ENCODE results near the gene PARD3. TPM values are rescaled to one million over a fixed set of nuclear protein-coding genes. Genes with fewer than 3 reads are reported as not detected.
A peak's percentile ranks its signal among the peaks of the same experiment; 100 is the strongest.

Gene PARD3
- total RNA-seq, 6 donors from 2014 or later: 30.6 to 108 (median 50.6) TPM

DNA sequence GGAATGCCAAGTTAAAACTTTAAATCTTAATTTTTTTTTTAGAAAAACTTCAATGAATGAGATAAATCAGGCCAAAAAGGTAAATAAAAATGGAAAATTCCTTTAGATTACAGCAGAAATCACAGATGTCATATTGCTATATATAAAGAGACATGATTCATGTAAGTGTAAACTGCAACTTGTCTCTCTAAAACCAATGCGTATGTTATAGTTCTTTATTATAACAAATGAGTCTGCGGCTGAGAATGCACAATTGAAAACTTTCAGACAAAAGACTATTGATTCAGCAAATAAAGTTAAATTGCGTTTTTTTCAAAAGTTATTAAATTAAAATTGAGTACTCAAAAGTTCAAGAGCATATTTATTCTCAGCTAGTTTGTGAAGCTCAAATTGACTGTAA lies 425.3 kb downstream of the PARD3 start:
- Histone ChIP-seq H3K9me3 (no peaks in the 10 kb centered on the region), H3K36me3 (no peaks in the 10 kb centered on the region), H3K27ac (no peak overlapping the region), H3K27me3 (no peaks in the 10 kb centered on the region), H3K4me1 (no peaks in the 10 kb centered on the region), H3K4me3 (no peak overlapping the region)
- TF ChIP-seq, protein P1, sequence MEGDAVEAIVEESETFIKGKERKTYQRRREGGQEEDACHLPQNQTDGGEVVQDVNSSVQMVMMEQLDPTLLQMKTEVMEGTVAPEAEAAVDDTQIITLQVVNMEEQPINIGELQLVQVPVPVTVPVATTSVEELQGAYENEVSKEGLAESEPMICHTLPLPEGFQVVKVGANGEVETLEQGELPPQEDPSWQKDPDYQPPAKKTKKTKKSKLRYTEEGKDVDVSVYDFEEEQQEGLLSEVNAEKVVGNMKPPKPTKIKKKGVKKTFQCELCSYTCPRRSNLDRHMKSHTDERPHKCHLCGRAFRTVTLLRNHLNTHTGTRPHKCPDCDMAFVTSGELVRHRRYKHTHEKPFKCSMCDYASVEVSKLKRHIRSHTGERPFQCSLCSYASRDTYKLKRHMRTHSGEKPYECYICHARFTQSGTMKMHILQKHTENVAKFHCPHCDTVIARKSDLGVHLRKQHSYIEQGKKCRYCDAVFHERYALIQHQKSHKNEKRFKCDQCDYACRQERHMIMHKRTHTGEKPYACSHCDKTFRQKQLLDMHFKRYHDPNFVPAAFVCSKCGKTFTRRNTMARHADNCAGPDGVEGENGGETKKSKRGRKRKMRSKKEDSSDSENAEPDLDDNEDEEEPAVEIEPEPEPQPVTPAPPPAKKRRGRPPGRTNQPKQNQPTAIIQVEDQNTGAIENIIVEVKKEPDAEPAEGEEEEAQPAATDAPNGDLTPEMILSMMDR (IDR thresholded peaks at IDR 0.05): no peak
- TF ChIP-seq POLR2A (IDR thresholded peaks at IDR 0.05) (no peak), EP300 (IDR thresholded peaks at IDR 0.05) (no peak), POLR2AphosphoS5 (IDR thresholded peaks at IDR 0.05) (no peak)
- no peak for DNase-seq
- WGBS, 2 donors: 93 to 94% methylated on average over 3 of the region's 3 CpGs
- no peak for ATAC-seq (ENCODE audit: low FRiP score in 2 of 2)

GRCh38 chr10:34386921-34387320 lies 428.2 kb downstream of the PARD3 start:
- no peak for ATAC-seq (ENCODE audit: low FRiP score in 2 of 2)
- no peaks in the 10 kb centered on the region for H3K36me3 ChIP-seq

GRCh38 chr10:34384372-34384771 lies 430.7 kb downstream of the PARD3 start:
- Histone ChIP-seq H3K9me3 (no peaks in the 10 kb centered on the region), H3K27ac (no peak overlapping the region), H3K4me3 (no peak overlapping the region), H3K36me3 (no peaks in the 10 kb centered on the region), H3K4me1 (no peaks in the 10 kb centered on the region), H3K27me3 (no peaks in the 10 kb centered on the region)
- TF ChIP-seq EP300 (IDR thresholded peaks at IDR 0.05): no peak
- no peak for TF ChIP-seq POLR2A (IDR thresholded peaks at IDR 0.05)
- TF ChIP-seq POLR2AphosphoS5 (IDR thresholded peaks at IDR 0.05): no peak
- TF ChIP-seq, protein P1 (IDR thresholded peaks at IDR 0.05): no peak
- WGBS, 2 donors: 87 to 91% methylated on average over 4 of the region's 4 CpGs
- DNase-seq: no peak
- ATAC-seq (ENCODE audit: low FRiP score in 2 of 2): no peak

More at GRCh38 chr10:34386921-34387320, 428.2 kb downstream of the PARD3 start:
- TF ChIP-seq EP300 (IDR thresholded peaks at IDR 0.05) (no peak), POLR2AphosphoS5 (IDR thresholded peaks at IDR 0.05) (no peak), POLR2A (IDR thresholded peaks at IDR 0.05) (no peak)
- TF ChIP-seq, protein P1 (IDR thresholded peaks at IDR 0.05): no peak
- no peak overlapping the region for H3K4me3 ChIP-seq
- no peaks in the 10 kb centered on the region for H3K27me3 ChIP-seq
- no peak overlapping the region for H3K27ac ChIP-seq
- no peaks in the 10 kb centered on the region for H3K4me1 ChIP-seq
- no peak for DNase-seq
- H3K9me3 ChIP-seq: no peaks in the 10 kb centered on the region
- 86% methylated on average over 3 of the region's 3 CpGs for WGBS, 2 donors

DNA sequence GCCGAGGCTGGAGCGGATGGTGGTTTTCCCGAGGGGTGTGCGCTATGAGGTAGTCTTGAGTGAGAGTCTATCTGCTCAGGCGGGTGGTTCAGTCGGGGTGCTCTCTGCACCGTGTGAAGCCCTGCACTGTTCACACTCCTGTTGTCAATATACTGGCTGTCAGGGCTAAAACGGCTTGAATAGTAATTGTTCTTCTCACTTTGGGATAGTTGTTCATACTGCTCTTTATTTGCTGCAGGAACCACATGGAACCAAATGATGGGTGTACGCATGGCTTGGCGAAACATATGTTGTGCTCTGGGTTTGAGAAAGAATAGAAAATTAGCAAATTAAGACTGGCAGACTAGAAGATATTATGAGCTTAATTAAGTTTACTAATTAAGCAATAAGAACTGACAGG lies 432.5 kb downstream of the PARD3 start:
- TF ChIP-seq EP300 (IDR thresholded peaks at IDR 0.05) (no peak), POLR2AphosphoS5 (IDR thresholded peaks at IDR 0.05) (no peak), POLR2A (IDR thresholded peaks at IDR 0.05) (no peak)
- TF ChIP-seq, protein P1 (IDR thresholded peaks at IDR 0.05): no peak
- Histone ChIP-seq H3K36me3 (peaks cover 0 to under 1% (median 0%) of the 10 kb centered on the region in 4 donors), H3K4me1 (no peaks in the 10 kb centered on the region), H3K4me3 (no peak overlapping the region), H3K27me3 (no peaks in the 10 kb centered on the region), H3K27ac (no peak overlapping the region), H3K9me3 (no peaks in the 10 kb centered on the region)
- ATAC-seq (ENCODE audit: low FRiP score in 2 of 2) (peak in 1 of 2 donors; percentile 57), DNase-seq (no peak)
- whole genome bisulfite sequencing, 2 donors: 95 to 96% methylated on average over 10 of the region's 10 CpGs

DNA sequence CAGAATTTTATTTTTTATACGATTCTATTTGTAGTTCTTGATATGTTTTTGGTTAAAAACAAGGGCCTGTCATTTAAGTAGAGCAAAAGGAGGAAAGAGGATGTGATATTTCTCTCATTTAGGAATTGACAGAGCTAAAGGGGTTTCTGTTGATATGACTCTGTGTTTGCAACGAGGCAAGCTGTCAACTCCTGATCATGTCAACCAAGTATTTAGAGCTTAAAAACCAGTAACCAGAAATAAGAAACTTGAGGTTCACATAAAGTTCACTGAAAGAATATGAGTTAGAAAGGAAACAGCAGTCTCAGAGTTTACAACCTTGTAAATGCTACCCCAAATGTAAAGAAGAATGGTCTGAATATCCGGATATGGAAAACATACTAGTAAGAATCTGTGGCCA lies 434.2 kb downstream of the PARD3 start:
- no peak for ATAC-seq (ENCODE audit: low FRiP score in 2 of 2)
- WGBS, 2 donors: 85 to 90% methylated on average over 3 of the region's 3 CpGs

More for the DNA sequence above, 434.2 kb downstream of the PARD3 start:
- no peaks in the 10 kb centered on the region for H3K4me1 ChIP-seq
- no peak overlapping the region for H3K27ac ChIP-seq
- no peak overlapping the region for H3K4me3 ChIP-seq
- no peaks in the 10 kb centered on the region for H3K9me3 ChIP-seq
- peaks cover 0 to 8% (median 2%) of the 10 kb centered on the region in 4 donors for H3K36me3 ChIP-seq
- no peaks in the 10 kb centered on the region for H3K27me3 ChIP-seq
- TF ChIP-seq POLR2A (IDR thresholded peaks at IDR 0.05) (no peak), POLR2AphosphoS5 (IDR thresholded peaks at IDR 0.05) (no peak), EP300 (IDR thresholded peaks at IDR 0.05) (no peak)
- TF ChIP-seq, protein P1 (IDR thresholded peaks at IDR 0.05): no peak
- no peak for DNase-seq
